IMR-90 (cell line): ENCODE measurements around the gene SCD. TPM values are rescaled to one million over a fixed set of nuclear protein-coding genes. Genes with fewer than 3 reads are reported as not detected.
A peak's percentile ranks its signal among the peaks of the same experiment; 100 is the strongest.

Source experiments
- ATAC-seq: fragments of 200-7000 bp; cut with Tn5 transposase; 2 replicates; pipeline ENCODE4 v1.9.1; 2020; ENCODE audit warnings: low read depth, mild to moderate bottlenecking, moderate library complexity
- BruUV-seq: library from RNA; stranded (reverse); fragments of 400-500 nt; replicated peaks from 2 replicates; lab custom pipeline; 2021; lab: Mats Ljungman, UMichigan
- CTCF ChIA-PET: fragments of 300-600 bp; formaldehyde crosslinking; extraction: SDS; loops from one replicate; lab custom pipeline; 2021; ENCODE audit warnings: antibody characterized with exemption; lab: Yijun Ruan, JAX
- POLR2A ChIA-PET: fragments of 300-600 bp; sonication (Branson Sonifier 250); formaldehyde crosslinking; loops from one replicate; lab custom pipeline; 2022; ENCODE audit warnings: antibody characterized with exemption; ENCODE audit not compliant: unreplicated experiment; lab: Charles Lee
- DNase-seq: peaks from one replicate; pipeline ENCODE4 v3.0.0; 2013
- H2AFZ ChIP-seq: replicated peaks from 2 replicates; pipeline ENCODE3; 2013; ENCODE audit warnings: low read length, mild to moderate bottlenecking; ENCODE audit not compliant: poor library complexity
- H2AK5ac ChIP-seq: 2 replicates; pipeline ENCODE4 v1.6.1; 2013; ENCODE audit warnings: low read depth, low read length, inconsistent platforms
- H2AK9ac ChIP-seq: replicated peaks from 2 replicates; pipeline ENCODE3; 2013; ENCODE audit warnings: mild to moderate bottlenecking, low read depth, low read length, moderate library complexity; ENCODE audit not compliant: poor library complexity
- H2BK120ac ChIP-seq: 2 replicates; pipeline ENCODE4 v1.6.1; 2013; ENCODE audit warnings: low read depth, low read length, inconsistent platforms
- H2BK15ac ChIP-seq: 3 replicates; pipeline ENCODE4 v1.6.1; 2013; ENCODE audit warnings: low read depth, low read length, inconsistent platforms
- H2BK20ac ChIP-seq: 2 replicates; pipeline ENCODE4 v1.6.1; 2013; ENCODE audit warnings: low read depth, mild to moderate bottlenecking, inconsistent platforms, low read length, moderate library complexity
- H2BK5ac ChIP-seq: 2 replicates; pipeline ENCODE4 v1.6.1; 2013; ENCODE audit warnings: mild to moderate bottlenecking, low read depth, low read length, inconsistent platforms; ENCODE audit not compliant: poor library complexity, severe bottlenecking
- H3K14ac ChIP-seq: replicated peaks from 2 replicates; pipeline ENCODE4 v1.6.1; 2013; ENCODE audit warnings: low read depth, low read length, inconsistent platforms
- H3K18ac ChIP-seq: 2 replicates; pipeline ENCODE4 v1.6.1; 2013; ENCODE audit warnings: low read depth, low read length, control low read depth
- H3K23ac ChIP-seq: 2 replicates; pipeline ENCODE4 v1.6.1; 2013; ENCODE audit warnings: low read depth, low read length, inconsistent platforms
- H3K27ac ChIP-seq: 2 replicates; pipeline ENCODE4 v1.5.1; 2013; ENCODE audit warnings: mild to moderate bottlenecking, control low read depth, low read length; ENCODE audit not compliant: insufficient read depth
- H3K27me3 ChIP-seq: 2 replicates; pipeline ENCODE4 v1.6.1; 2013; ENCODE audit warnings: low read length; ENCODE audit not compliant: control insufficient read depth, insufficient read depth
- H3K36me3 ChIP-seq: 2 replicates; pipeline ENCODE4 v1.6.1; 2013; ENCODE audit warnings: low read length, mixed read lengths; ENCODE audit not compliant: control insufficient read depth, insufficient read depth
- H3K4ac ChIP-seq: 2 replicates; pipeline ENCODE4 v1.6.1; 2013; ENCODE audit warnings: low read depth, low read length, inconsistent platforms
- H3K4me1 ChIP-seq: 2 replicates; pipeline ENCODE4 v1.6.1; 2013; ENCODE audit warnings: low read length, mixed read lengths; ENCODE audit not compliant: control insufficient read depth, insufficient read depth
- H3K4me2 ChIP-seq: 2 replicates; pipeline ENCODE4 v1.6.1; 2013; ENCODE audit warnings: low read depth, mild to moderate bottlenecking, control low read depth, low read length, moderate library complexity
- H3K4me3 ChIP-seq: 2 replicates; pipeline ENCODE4 v1.5.1; 2013; ENCODE audit warnings: low read depth, mild to moderate bottlenecking, control low read depth, low read length, moderate library complexity; ENCODE audit not compliant: insufficient read depth
- H3K56ac ChIP-seq: 2 replicates; pipeline ENCODE4 v1.6.1; 2013; ENCODE audit warnings: low read length, inconsistent platforms; ENCODE audit not compliant: insufficient read depth; ENCODE audit errors: extremely low read depth
- H3K79me1 ChIP-seq, 2 experiments: 2 replicates each; pipeline ENCODE4 v1.6.1; 2013; ENCODE audit warnings: low read length in 2 of 2, inconsistent platforms in 1 of 2, low read depth in 1 of 2
- H3K9ac ChIP-seq: 2 replicates; pipeline ENCODE4 v1.6.1; 2013; ENCODE audit warnings: low read depth, low read length, control low read depth
- H3K9me1 ChIP-seq: 2 replicates; pipeline ENCODE4 v1.6.1; 2013; ENCODE audit warnings: low read length, inconsistent platforms; ENCODE audit not compliant: insufficient read depth
- H3K9me3 ChIP-seq: 2 replicates; pipeline ENCODE4 v1.6.1; 2013; ENCODE audit warnings: low read length; ENCODE audit not compliant: control insufficient read depth, insufficient read depth
- H4K20me1 ChIP-seq: 2 replicates; pipeline ENCODE4 v1.6.1; 2013; ENCODE audit warnings: low read length, inconsistent platforms; ENCODE audit not compliant: insufficient read depth
- H4K5ac ChIP-seq: 2 replicates; pipeline ENCODE4 v1.6.1; 2013; ENCODE audit warnings: mild to moderate bottlenecking, low read depth, low read length, control low read depth
- H4K8ac ChIP-seq, 2 experiments: 2 replicates each; pipeline ENCODE4 v1.6.1; 2013; ENCODE audit warnings: low read depth in 2 of 2, low read length in 2 of 2, control low read depth in 1 of 2, inconsistent platforms in 1 of 2
- H4K91ac ChIP-seq: 2 replicates; pipeline ENCODE4 v1.6.1; 2013; ENCODE audit warnings: low read depth, low read length, inconsistent platforms; ENCODE audit not compliant: insufficient read depth
- CEBPB ChIP-seq: IDR thresholded peaks from 2 replicates; pipeline ENCODE4 v1.6.1; 2012; ENCODE audit warnings: low read depth, low read length, improper control_type of control experiment
- FOS ChIP-seq: fragments of 150-350 bp; IDR thresholded peaks from 2 replicates; pipeline ENCODE4 v1.6.1; 2016; ENCODE audit warnings: low read depth, low read length
- MAFK ChIP-seq: IDR thresholded peaks from 2 replicates; pipeline ENCODE4 v1.6.1; 2012; ENCODE audit warnings: low read depth, low read length, improper control_type of control experiment
- MXI1 ChIP-seq: IDR thresholded peaks from 2 replicates; pipeline ENCODE4 v1.6.1; 2012; ENCODE audit warnings: low read depth, mild to moderate bottlenecking, low read length, moderate library complexity, borderline replicate concordance
- POLR2A ChIP-seq: IDR thresholded peaks from 2 replicates; pipeline ENCODE4 v1.6.1; 2012; ENCODE audit warnings: mild to moderate bottlenecking, low read depth, low read length
- SMC3 ChIP-seq: fragments of 150-350 bp; IDR thresholded peaks from 2 replicates; pipeline ENCODE4 v1.6.1; 2016; ENCODE audit warnings: low read depth, mild to moderate bottlenecking, antibody characterized with exemption, low read length, moderate library complexity
- WGBS, 2 experiments: methylation state at CpG; one replicate each; pipeline versions ENCODE4 v1.1.5 to v1.1.7; 2013; ENCODE audit warnings: missing lambda C conversion rate in 2 of 2; ENCODE audit not compliant: insufficient read length in 1 of 2; ENCODE audit errors: extremely low coverage in 2 of 2; 5-methylcytosine and 5-hydroxymethylcytosine counted together
- dilution Hi-C: fragments of 300-500 bp; cut with HindIII; formaldehyde crosslinking; loops from one replicate; pipeline ENCODE4 v1.14.3; 2018; ENCODE audit warnings: low sequenced_read_pairs; ENCODE audit not compliant: unreplicated experiment
- in situ Hi-C: fragments of 300-500 bp; cut with MboI; formaldehyde crosslinking; loops from 3 replicates; pipeline ENCODE4 v1.14.3; 2019; ENCODE audit warnings: low sequenced_read_pairs, inconsistent platforms, mixed read lengths
- intact Hi-C: fragments of 100-400 bp; cut with micrococcal nuclease; formaldehyde crosslinking; loops from 2 replicates; pipeline ENCODE4 v1.10.0; 2022
- polyA plus RNA-seq, 3 experiments: library from polyadenylated mRNA; depleted of rRNA; stranded (reverse); fragments of >200 nt; gene quantifications; 2 replicates each; pipeline ENCODE4 v1.2.3, GENCODE V29; 2012; ENCODE audit warnings: low replicate concordance in 1 of 3
- total RNA-seq: library from RNA; depleted of rRNA; stranded (reverse); fragments of >200 nt; gene quantifications from 2 replicates; pipeline ENCODE4 v1.2.3, GENCODE V29; 2012
- TF ChIP-seq, protein P1 (sequence below): fragments of 150-350 bp; IDR thresholded peaks from 2 replicates; pipeline ENCODE4 v1.6.1; 2017; ENCODE audit warnings: mild to moderate bottlenecking, antibody characterized with exemption, low read length, low read depth

SCD gene
- total and polyA plus RNA-seq, 2 of the 4 experiments (the other 2 are of a cell fraction) = 50.7 to 65.1 TPM

GRCh38 chr10:100364735-100365391 lies 17.8 kb downstream of the SCD start:
- no TSS peak for BruUV-seq
- H3K4me1 ChIP-seq = peaks cover 5% of the 10 kb centered on the region; the same call in 1 of the 2 replicates
- ChIA-PET POLR2A (no interaction called here), CTCF (no interaction called here)
- peaks cover 19% of the 10 kb centered on the region for H3K36me3 ChIP-seq
- H3K14ac ChIP-seq = no peak overlapping the region
- H2BK5ac ChIP-seq = no peak overlapping the region
- WGBS, 2 experiments = no CpG with 5 or more reads among the region's 7 CpGs
- no peak overlapping the region for H2AK9ac ChIP-seq
- in situ Hi-C loops = no loop called here
- peak overlapping the region; percentile 46; the same call in 1 of the 2 replicates for H3K4ac ChIP-seq
- H2AK5ac ChIP-seq = no peak overlapping the region
- 0 out of 2 replicates have a peak overlapping the region, but pooled peaks have one; percentile 5 for H3K4me2 ChIP-seq
- H2BK120ac ChIP-seq = no peak overlapping the region
- no peak overlapping the region for H3K9ac ChIP-seq
- no peaks in the 10 kb centered on the region for H4K20me1 ChIP-seq
- peak; percentile 55 for ATAC-seq
- H3K4me3 ChIP-seq = no peak overlapping the region
- no peak overlapping the region for H2BK15ac ChIP-seq
- H3K56ac ChIP-seq = no peak overlapping the region
- no peak for TF ChIP-seq MAFK
- TF ChIP-seq CEBPB = no peak
- no peak for TF ChIP-seq MXI1
- TF ChIP-seq SMC3 = no peak
- TF ChIP-seq FOS = 0 out of 2 replicates have a peak, but pooled peaks have one; percentile 3
- TF ChIP-seq, protein P1, sequence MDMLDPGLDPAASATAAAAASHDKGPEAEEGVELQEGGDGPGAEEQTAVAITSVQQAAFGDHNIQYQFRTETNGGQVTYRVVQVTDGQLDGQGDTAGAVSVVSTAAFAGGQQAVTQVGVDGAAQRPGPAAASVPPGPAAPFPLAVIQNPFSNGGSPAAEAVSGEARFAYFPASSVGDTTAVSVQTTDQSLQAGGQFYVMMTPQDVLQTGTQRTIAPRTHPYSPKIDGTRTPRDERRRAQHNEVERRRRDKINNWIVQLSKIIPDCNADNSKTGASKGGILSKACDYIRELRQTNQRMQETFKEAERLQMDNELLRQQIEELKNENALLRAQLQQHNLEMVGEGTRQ = peak; percentile 64
- no peak for TF ChIP-seq POLR2A
- H3K27me3 ChIP-seq = no peaks in the 10 kb centered on the region
- dilution Hi-C loops = no loop called here
- H4K5ac ChIP-seq = no peak overlapping the region
- no peaks in the 10 kb centered on the region for H3K9me3 ChIP-seq
- intact Hi-C loops = no loop called here
- no peak overlapping the region for H3K23ac ChIP-seq
- no peak overlapping the region for H4K91ac ChIP-seq
- no peak overlapping the region for H2BK20ac ChIP-seq
- no peaks in the 10 kb centered on the region for H3K79me1 ChIP-seq
- DNase-seq = peak; percentile 60
- no peak overlapping the region; the same call in 1 of the 2 replicates for H3K18ac ChIP-seq
- H3K27ac ChIP-seq = no peak overlapping the region
- 0 out of 4 replicates have a peak overlapping the region, but pooled peaks of 1 of the 2 experiments have one; percentile 4 for H4K8ac ChIP-seq
- peak overlapping the region; percentile 68 for H2AFZ ChIP-seq
- H3K9me1 ChIP-seq = 0 out of 2 replicates have a peak, but pooled peaks cover 3% of the 10 kb centered on the region
